Activated CD8-positive, alpha-beta memory T cell treated with anti-CD3 and anti-CD28 coated beads for 36 hours (primary cell): ENCODE measurements around the gene ZNF77. TPM values are rescaled to one million over a fixed set of nuclear protein-coding genes. Genes with fewer than 3 reads are reported as not detected.

Source experiments
- CTCF ChIA-PET: fragments of 350-600 bp; sonication (Branson Sonifier 250); formaldehyde crosslinking; loops from one replicate; lab custom pipeline; 2021; ENCODE audit warnings: antibody characterized with exemption; lab: Charles Lee
- POLR2A ChIA-PET: fragments of 350-600 bp; sonication (Branson Sonifier 250); formaldehyde crosslinking; loops from one replicate; lab custom pipeline; 2021; ENCODE audit warnings: antibody characterized with exemption; lab: Charles Lee
- total RNA-seq, 2 experiments: library from RNA; stranded (reverse); gene quantifications; one replicate each; pipeline ENCODE4 v1.2.3, GENCODE V29; 2021

ZNF77 gene
- total RNA-seq, 2 experiments from 2014 or later = 3.8 to 4.4 TPM

DNA sequence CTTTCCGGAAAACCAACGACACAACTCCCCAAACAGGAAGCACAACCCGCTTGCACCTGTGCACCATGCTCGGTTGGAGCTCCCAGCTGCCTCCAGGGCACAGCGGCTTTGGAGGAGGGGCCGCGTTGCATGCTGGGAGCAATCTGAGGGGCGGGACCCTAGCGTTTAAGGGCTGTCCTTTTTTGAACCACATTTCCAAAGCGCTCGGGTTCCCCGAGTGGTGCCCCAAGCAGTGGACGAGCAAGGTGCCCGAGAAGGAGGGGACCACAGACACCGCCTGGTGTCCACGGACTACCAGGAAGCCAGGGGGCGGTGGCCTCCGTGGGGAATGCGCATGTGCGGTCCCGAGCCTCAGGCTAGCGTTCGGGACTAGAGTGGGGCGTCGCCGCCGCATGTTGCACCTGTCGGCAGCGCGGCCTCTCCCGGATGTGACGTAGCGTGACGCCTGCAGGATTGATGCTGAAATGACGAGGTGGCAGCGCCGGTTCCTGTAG is 56.0 kb downstream of the ZNF77 start:
- CTCF ChIA-PET = interaction anchor here (1.5 to 2.7 kb wide), 2 partner anchors 46 to 69 kb away, joined by 3 to 7 read pairs; partner anchors contain the start of gene ZNF554
- POLR2A ChIA-PET = interaction anchor here (0.6 kb wide), 1 partner anchor 13 kb away, joined by 3 read pairs; the partner anchor contains the start of gene ZNF57

DNA sequence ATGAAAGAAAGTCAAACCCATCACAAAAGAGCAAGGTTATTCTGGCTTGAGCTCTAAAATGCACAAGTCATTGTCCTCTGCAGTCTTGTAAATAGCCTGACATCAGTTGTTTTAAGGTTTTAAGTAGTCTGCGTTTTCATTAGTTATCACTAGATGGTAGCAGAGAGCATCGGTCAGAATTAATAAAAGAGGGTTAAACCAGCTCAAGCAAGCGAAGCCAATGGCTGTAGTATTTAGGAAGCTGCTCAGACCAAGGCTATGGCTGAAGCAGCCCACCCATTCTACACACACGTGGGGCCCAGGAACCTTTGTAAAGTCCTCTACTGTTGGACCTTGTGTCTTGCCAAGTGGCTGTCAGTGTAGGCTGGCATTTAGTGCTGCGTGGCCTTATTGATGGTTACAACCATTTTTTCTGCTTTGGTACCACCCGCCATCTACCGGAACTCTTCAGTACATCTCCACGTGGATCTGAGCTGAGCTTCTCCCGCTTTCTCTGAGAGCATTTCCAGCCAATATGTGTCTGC is 57.3 kb downstream of the ZNF77 start:
- CTCF ChIA-PET = interaction anchor here (0.5 to 2.7 kb wide), 7 partner anchors 9 to 321 kb away, joined by 3 to 8 read pairs (median 4); partner anchors contain the start of gene ZNF554
- POLR2A ChIA-PET = no interaction called here

DNA sequence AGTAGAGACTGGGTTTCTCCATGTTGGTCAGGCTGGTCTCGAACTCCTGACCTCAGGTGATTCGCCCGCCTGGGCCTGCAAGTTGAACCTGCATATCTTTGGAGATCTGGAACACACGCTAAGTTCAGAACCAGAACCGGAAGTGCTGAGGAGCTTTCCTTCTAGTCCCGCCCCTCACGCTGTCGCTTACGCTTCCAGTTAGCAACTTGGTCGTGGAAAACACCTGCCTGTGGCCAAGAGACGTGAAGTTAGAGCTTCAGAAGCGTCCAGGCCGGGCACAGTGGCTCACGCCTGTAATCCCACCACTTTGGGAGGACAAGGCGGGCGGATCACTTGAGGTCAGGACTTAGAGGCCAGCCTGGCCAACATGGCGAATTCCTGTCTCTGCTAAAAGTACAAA is 59.0 kb downstream of the ZNF77 start:
- CTCF ChIA-PET = no interaction called here
- POLR2A ChIA-PET = no interaction called here

DNA sequence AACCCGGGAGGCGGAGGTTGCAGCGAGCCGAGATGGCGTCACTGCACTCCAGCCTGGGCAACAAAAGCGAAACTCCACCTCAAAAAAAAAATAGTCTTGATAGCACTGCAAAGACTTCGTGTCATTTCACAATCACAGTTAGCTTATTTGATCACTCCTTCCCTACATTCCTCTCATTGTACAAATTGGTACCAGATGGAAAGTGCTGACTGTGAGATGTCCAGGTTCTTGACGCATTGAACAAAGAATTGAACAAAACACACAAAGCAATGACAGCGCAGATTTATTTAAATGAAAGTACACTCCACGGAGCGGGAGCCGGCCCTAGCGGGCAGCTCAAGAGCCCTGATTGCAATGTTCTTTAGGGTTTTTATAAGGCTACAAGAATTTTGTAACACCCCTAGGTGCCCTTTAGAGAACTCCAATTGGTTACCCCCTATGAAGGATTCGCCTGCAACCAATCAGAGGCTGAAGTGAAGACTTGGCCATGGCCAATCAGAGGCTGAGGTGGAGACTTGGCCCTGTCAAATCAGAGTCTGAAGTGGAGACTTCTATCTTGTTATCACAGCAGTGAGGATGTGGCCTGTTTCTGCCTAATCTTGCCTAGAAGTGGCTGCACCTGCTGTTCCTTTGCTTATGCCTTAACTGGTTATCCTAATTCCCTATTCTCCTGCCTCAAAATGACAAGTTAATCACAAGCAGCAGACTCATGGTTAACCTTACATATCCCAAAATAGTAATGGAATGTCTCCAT is 60.9 kb downstream of the ZNF77 start:
- ChIA-PET CTCF (no interaction called here), POLR2A (no interaction called here)

Other genes starting within 250 kb of the ZNF77 start
- gene GNG7, start 242.3 kb downstream of the ZNF77 start, total RNA-seq = under 1 TPM; 0.29 to 0.34 TPM
- under 1 TPM in 1 of 2 experiments, not detected in 1; 0.17 TPM for gene DIRAS1, start 223.6 kb downstream of the ZNF77 start, total RNA-seq
- gene SLC39A3, start 205.0 kb downstream of the ZNF77 start, total RNA-seq = 10 to 100 TPM; 50.8 to 57.4 TPM
- gene SGTA, start 161.7 kb downstream of the ZNF77 start, total RNA-seq = 10 to 100 TPM; 88.2 to 93.0 TPM
- gene THOP1, start 159.5 kb downstream of the ZNF77 start, total RNA-seq = 100 to 1,000 TPM; 189 to 194 TPM
- gene ZNF554, start 125.1 kb downstream of the ZNF77 start, total RNA-seq = 1 to 10 TPM; 1.7 TPM
- gene ZNF555, start 103.5 kb downstream of the ZNF77 start, total RNA-seq = 1 to 10 TPM; 2.1 to 2.3 TPM
- gene ZNF556, start 77.6 kb downstream of the ZNF77 start, total RNA-seq = not detected
- gene ZNF57, start 44.0 kb downstream of the ZNF77 start, total RNA-seq = 1 to 10 TPM; 4.2 to 4.5 TPM
- gene TLE6, start 32.6 kb upstream of the ZNF77 start, total RNA-seq = 1 to 10 TPM; 1.3 to 1.6 TPM
- gene TLE2, start 84.3 kb upstream of the ZNF77 start, total RNA-seq = 1 to 10 TPM; 3.1 to 3.8 TPM
- gene TLE5, start 117.5 kb upstream of the ZNF77 start, total RNA-seq = 100 to 1,000 TPM; 278 to 282 TPM
- 1 to 10 TPM; 5.2 to 5.7 TPM for gene GNA11, start 149.4 kb upstream of the ZNF77 start, total RNA-seq
- 1 to 10 TPM; 2.9 to 3.2 TPM for gene GNA15, start 191.1 kb upstream of the ZNF77 start, total RNA-seq
- 10 to 100 TPM; 44.4 to 45.6 TPM for gene S1PR4, start 233.8 kb upstream of the ZNF77 start, total RNA-seq
- gene NCLN, start 241.0 kb upstream of the ZNF77 start, total RNA-seq = 100 to 1,000 TPM; 102 to 106 TPM